Prostate gland (tissue), 2 donors: Measurements from ENCODE around the gene WDR90. TPM values are rescaled to one million over a fixed set of nuclear protein-coding genes. Genes with fewer than 3 reads are reported as not detected.

Experiments used
- DNase-seq: peaks from one replicate; pipeline ENCODE4 v3.0.0-alpha.2; 2019; ENCODE audit warnings: low spot score
- H3K27ac ChIP-seq, 2 donors: fragments of 200-600 bp; sonication (generic); 2 replicates each; pipeline ENCODE4 v1.5.1; 2017 to 2019
- H3K27me3 ChIP-seq: fragments of 200-600 bp; sonication (generic); replicated peaks from 2 replicates; pipeline ENCODE4 v1.5.1; 2019; ENCODE audit not compliant: insufficient read depth
- H3K36me3 ChIP-seq, 2 donors: fragments of 200-600 bp; sonication (generic); 1 replicate in 1 of 2; 2 replicates in 1 of 2; pipeline versions ENCODE4 v1.5.1 to v1.8.1; 2017 to 2019
- H3K4me1 ChIP-seq: fragments of 200-600 bp; sonication (generic); replicated peaks from 2 replicates; pipeline ENCODE4 v1.5.1; 2019
- H3K4me3 ChIP-seq, 2 donors: fragments of 200-600 bp; sonication (generic); 2 replicates each; pipeline ENCODE4 v1.5.1; 2017 to 2019
- H3K9me3 ChIP-seq: fragments of 200-600 bp; sonication (generic); 2 replicates; pipeline ENCODE4 v1.5.1; 2017
- POLR2A ChIP-seq: fragments of 450-650 bp; IDR thresholded peaks from one replicate; pipeline ENCODE4 v1.6.1; 2016; ENCODE audit warnings: antibody characterized with exemption, mild to moderate bottlenecking
- POLR2AphosphoS5 ChIP-seq: sonication (generic); formaldehyde crosslinking; IDR thresholded peaks from one replicate; pipeline ENCODE4 v1.6.1; 2017; ENCODE audit warnings: antibody characterized with exemption
- WGBS: methylation state at CpG from one replicate; pipeline ENCODE4 v1.1.5; 2018; 5-methylcytosine and 5-hydroxymethylcytosine counted together
- intact Hi-C: fragments of 100-400 bp; cut with DNase I; formaldehyde crosslinking; loops from one replicate; pipeline ENCODE4 v1.14.2; 2022
- total RNA-seq, 2 donors: library from RNA; depleted of rRNA; stranded (reverse); fragments of >200 nt; gene quantifications; one replicate each; pipeline ENCODE4 v1.1.0, GENCODE V29; 2016
- TF ChIP-seq, protein P1 (sequence below), 4 experiments: fragments of 200-600 bp in 2 of 4; fragments of 450-650 bp in 2 of 4; sonication (generic) in 2 of 4; IDR thresholded peaks; 1 replicate in 3 of 4; 2 replicates in 1 of 4; pipeline ENCODE4 v1.5.1; 2016 to 2019; ENCODE audit warnings: antibody characterized with exemption in 4 of 4, mild to moderate bottlenecking in 2 of 4, moderate library complexity in 2 of 4

WDR90 gene
- total RNA-seq, 2 donors from 2014 or later: 36.8 to 60.4 TPM

DNA sequence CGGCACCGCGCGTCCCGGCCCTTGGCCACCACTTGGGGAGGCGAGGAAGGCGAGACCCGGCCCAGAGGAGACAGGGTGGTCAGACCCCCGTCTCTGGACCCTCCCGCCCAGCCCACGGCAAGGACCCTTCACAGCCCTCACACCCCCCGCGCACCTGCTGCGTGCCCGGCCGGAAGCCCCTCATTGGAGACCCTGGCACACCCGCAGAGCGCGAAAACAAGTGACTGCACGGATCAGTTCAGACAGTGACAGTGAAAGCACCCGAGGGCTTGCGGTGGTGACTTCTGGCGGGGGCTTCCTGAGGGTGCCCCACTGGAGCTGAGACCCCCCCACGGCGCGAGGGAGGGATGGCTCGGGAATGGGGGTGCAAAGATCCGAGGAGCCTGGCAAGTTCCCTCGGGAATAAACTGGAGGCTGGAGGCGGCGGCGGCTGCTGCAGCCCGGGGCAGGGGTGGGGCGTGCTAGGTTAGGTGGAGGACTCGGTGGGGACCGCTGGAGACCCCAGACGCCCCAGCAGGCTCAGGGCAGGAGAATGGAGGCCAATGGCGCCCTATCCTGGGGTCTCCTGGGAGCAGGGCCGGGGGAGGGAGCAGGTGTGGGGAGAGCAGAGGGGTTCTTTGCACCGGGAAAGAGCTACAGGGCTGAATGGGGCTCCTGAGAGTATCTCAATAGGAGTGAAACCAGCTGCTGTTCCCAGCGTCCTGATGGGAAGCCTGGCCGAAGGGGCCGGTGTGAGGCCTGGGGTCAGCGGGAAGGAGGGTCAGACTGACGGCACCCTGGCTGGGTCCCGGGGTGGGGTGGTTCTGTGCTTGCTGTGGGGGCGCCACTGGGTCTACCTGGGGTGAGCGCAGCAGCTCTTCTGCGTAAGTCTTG, 57.3 kb downstream of the WDR90 start:
- DNase-seq: no peak
- intact Hi-C loops: no loop called here
- no peak overlapping the region for H3K27ac ChIP-seq
- H3K4me1 ChIP-seq: no peaks in the 10 kb centered on the region
- H3K4me3 ChIP-seq: no peak overlapping the region
- H3K27me3 ChIP-seq: peaks cover 27% of the 10 kb centered on the region
- WGBS: 3% methylated on average over 47 of the region's 49 CpGs
- TF ChIP-seq POLR2A (no peak), POLR2AphosphoS5 (no peak)
- TF ChIP-seq, protein P1, sequence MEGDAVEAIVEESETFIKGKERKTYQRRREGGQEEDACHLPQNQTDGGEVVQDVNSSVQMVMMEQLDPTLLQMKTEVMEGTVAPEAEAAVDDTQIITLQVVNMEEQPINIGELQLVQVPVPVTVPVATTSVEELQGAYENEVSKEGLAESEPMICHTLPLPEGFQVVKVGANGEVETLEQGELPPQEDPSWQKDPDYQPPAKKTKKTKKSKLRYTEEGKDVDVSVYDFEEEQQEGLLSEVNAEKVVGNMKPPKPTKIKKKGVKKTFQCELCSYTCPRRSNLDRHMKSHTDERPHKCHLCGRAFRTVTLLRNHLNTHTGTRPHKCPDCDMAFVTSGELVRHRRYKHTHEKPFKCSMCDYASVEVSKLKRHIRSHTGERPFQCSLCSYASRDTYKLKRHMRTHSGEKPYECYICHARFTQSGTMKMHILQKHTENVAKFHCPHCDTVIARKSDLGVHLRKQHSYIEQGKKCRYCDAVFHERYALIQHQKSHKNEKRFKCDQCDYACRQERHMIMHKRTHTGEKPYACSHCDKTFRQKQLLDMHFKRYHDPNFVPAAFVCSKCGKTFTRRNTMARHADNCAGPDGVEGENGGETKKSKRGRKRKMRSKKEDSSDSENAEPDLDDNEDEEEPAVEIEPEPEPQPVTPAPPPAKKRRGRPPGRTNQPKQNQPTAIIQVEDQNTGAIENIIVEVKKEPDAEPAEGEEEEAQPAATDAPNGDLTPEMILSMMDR (IDR thresholded peaks at IDR 0.05): no peak
- no peaks in the 10 kb centered on the region for H3K9me3 ChIP-seq
- no peaks in the 10 kb centered on the region for H3K36me3 ChIP-seq

DNA sequence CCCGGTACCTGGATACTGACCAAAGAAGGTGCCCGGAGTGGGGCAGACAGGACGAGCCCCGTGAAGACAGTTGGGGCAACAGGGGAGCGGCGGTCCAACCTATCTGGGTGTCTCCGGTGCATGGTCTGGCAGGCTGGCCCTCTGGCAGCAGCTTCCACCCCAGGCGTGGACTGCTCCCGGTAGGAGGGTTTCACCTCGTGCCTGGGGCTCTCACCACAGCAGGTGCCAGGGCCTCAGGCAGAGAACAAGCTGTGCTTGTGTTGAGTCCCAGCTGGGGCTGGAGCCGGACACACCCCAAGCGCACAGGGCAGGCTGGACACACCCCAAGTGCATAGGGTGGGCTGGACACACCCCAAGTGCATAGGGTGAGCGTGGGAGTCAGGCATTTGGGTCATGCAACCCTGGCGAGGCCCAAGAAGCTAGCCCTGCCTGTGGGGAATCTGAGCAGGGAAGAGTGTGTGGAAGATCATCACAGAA, 57.9 kb downstream of the WDR90 start:
- TF ChIP-seq POLR2A: no peak
- TF ChIP-seq POLR2AphosphoS5: no peak
- TF ChIP-seq, protein P1 (IDR thresholded peaks at IDR 0.05): no peak
- no peaks in the 10 kb centered on the region for H3K4me1 ChIP-seq
- H3K36me3 ChIP-seq: no peaks in the 10 kb centered on the region
- WGBS: 26% methylated on average over 14 of the region's 14 CpGs
- H3K4me3 ChIP-seq: no peak overlapping the region
- no peaks in the 10 kb centered on the region for H3K9me3 ChIP-seq
- intact Hi-C loops: no loop called here
- no peak overlapping the region for H3K27ac ChIP-seq
- peaks cover 22% of the 10 kb centered on the region for H3K27me3 ChIP-seq
- no peak for DNase-seq

DNA sequence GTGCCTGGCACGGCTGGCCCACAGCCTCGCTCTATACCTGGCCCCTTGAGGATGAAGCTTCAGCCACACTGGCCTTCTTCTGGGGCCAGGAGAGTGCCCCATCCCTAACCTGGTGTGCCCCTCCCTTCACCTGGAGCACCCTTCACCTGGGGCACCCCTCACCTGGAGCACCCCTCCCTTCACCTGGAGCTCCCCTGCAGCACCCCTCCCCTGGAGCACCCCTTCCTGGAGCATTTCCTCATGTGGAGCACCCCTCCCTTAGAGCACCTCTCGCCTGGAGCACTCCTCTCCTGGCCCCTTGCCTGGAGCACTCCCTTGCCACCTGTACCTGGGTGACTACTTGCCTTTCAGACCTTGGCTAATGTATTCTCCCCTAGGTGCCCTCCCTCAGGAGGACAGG, 58.9 kb downstream of the WDR90 start:
- Histone ChIP-seq H3K27ac (no peak overlapping the region), H3K27me3 (peaks cover 22% of the 10 kb centered on the region), H3K9me3 (no peaks in the 10 kb centered on the region), H3K4me1 (no peaks in the 10 kb centered on the region), H3K36me3 (no peaks in the 10 kb centered on the region), H3K4me3 (no peak overlapping the region)
- intact Hi-C loops: no loop called here
- TF ChIP-seq POLR2A (no peak), POLR2AphosphoS5 (no peak)
- TF ChIP-seq, protein P1 (IDR thresholded peaks at IDR 0.05): no peak
- 58% methylated on average over 3 of the region's 3 CpGs for WGBS
- DNase-seq: no peak

DNA sequence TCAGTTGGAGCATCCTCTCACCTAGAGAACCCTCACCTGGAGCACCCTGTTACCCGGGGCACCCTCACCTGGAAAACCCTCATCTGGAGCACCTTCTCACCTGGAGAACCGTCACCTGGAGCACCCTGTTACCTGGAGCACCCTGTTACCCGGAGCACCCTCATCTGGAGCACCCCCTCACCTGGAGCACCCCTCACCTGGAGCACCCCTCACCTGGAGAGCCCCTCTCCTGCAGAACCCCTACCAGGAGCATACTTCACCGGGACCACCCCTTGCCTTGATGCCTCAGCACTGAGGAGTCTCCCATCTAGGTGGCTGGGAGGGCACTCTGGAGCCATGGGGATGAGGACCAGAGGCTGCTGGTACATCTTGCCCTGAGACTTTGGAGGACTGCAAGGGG, 59.8 kb downstream of the WDR90 start:
- Histone ChIP-seq H3K4me1 (no peaks in the 10 kb centered on the region), H3K36me3 (no peaks in the 10 kb centered on the region), H3K27ac (no peak overlapping the region), H3K27me3 (peaks cover 22% of the 10 kb centered on the region), H3K9me3 (no peaks in the 10 kb centered on the region), H3K4me3 (no peak overlapping the region)
- TF ChIP-seq POLR2A (no peak), POLR2AphosphoS5 (no peak)
- TF ChIP-seq, protein P1 (IDR thresholded peaks at IDR 0.05): no peak
- intact Hi-C loops: no loop called here
- 85% methylated on average over 4 of the region's 4 CpGs for WGBS
- DNase-seq: no peak
